OCI-LY7 (cell line): Measurements from ENCODE around the gene ALDH3A1. TPM values are rescaled to one million over a fixed set of nuclear protein-coding genes. Genes with fewer than 3 reads are reported as not detected.

ENCODE experiments used
- BruUV-seq: library from RNA; stranded (reverse); fragments of 400-500 nt; replicated peaks from 2 replicates; lab custom pipeline; 2021; lab: Mats Ljungman, UMichigan
- CTCF ChIA-PET: fragments of 300-600 bp; sonication (Branson Sonifier 250); formaldehyde crosslinking; loops from one replicate; lab custom pipeline; 2022; ENCODE audit warnings: antibody characterized with exemption; ENCODE audit not compliant: unreplicated experiment; lab: Charles Lee
- POLR2A ChIA-PET: fragments of 300-600 bp; sonication (Branson Sonifier 250); formaldehyde crosslinking; loops from one replicate; lab custom pipeline; 2022; ENCODE audit warnings: antibody characterized with exemption; lab: Charles Lee
- DNase-seq: peaks from one replicate; pipeline ENCODE4 v3.0.0-alpha.2; 2015; ENCODE audit warnings: low spot score
- H2AFZ ChIP-seq: fragments of 200-600 bp; sonication (generic), shearing (Covaris generic); 2 replicates; pipeline ENCODE4 v1.6.1; 2014; ENCODE audit warnings: mild to moderate bottlenecking, antibody characterized with exemption, low read length, moderate library complexity
- H3K27ac ChIP-seq: fragments of 200-600 bp; sonication (generic); 2 replicates; pipeline ENCODE4 v1.5.1; 2014; ENCODE audit warnings: mixed run types, low read depth, mild to moderate bottlenecking, moderate library complexity, low read length, inconsistent platforms; ENCODE audit not compliant: poor library complexity, severe bottlenecking
- H3K36me3 ChIP-seq: fragments of 200-600 bp; sonication (generic); 2 replicates; pipeline ENCODE4 v1.6.1; 2014; ENCODE audit warnings: mild to moderate bottlenecking, antibody characterized with exemption, low read length, moderate library complexity, mixed read lengths; ENCODE audit not compliant: insufficient read depth
- H3K4me1 ChIP-seq: fragments of 200-600 bp; sonication (generic); 2 replicates; pipeline ENCODE4 v1.5.1; 2014; ENCODE audit warnings: mild to moderate bottlenecking, low read length; ENCODE audit not compliant: insufficient read depth, poor library complexity, severe bottlenecking
- H3K4me2 ChIP-seq: fragments of 200-600 bp; sonication (generic); 2 replicates; pipeline ENCODE4 v1.6.1; 2014; ENCODE audit warnings: mild to moderate bottlenecking, low read length
- H3K4me3 ChIP-seq: fragments of 200-600 bp; sonication (generic); 2 replicates; pipeline ENCODE4 v1.5.1; 2014; ENCODE audit warnings: mild to moderate bottlenecking, low read depth, low read length; ENCODE audit not compliant: poor library complexity, severe bottlenecking
- H3K79me2 ChIP-seq: fragments of 200-600 bp; sonication (generic); 2 replicates; pipeline ENCODE4 v1.6.1; 2016; ENCODE audit warnings: low read depth, mild to moderate bottlenecking, low read length, moderate library complexity, mixed read lengths; ENCODE audit not compliant: insufficient read depth
- H3K9me2 ChIP-seq: fragments of 200-600 bp; sonication (generic); 2 replicates; pipeline ENCODE4 v1.6.1; 2016; ENCODE audit warnings: mild to moderate bottlenecking, low read length, mixed read lengths; ENCODE audit not compliant: insufficient read depth
- H3K9me3 ChIP-seq: fragments of 200-600 bp; sonication (generic); 2 replicates; pipeline ENCODE4 v1.6.1; 2014; ENCODE audit warnings: mild to moderate bottlenecking, mixed run types, low read length, mixed read lengths
- H4K20me1 ChIP-seq: fragments of 200-600 bp; sonication (generic); 2 replicates; pipeline ENCODE4 v1.6.1; 2014; ENCODE audit warnings: mild to moderate bottlenecking, antibody characterized with exemption, low read length, moderate library complexity, mixed read lengths; ENCODE audit not compliant: insufficient read depth
- EZH2phosphoT487 ChIP-seq: fragments of 200-600 bp; sonication (generic); IDR thresholded peaks from 2 replicates; pipeline ENCODE4 v1.6.1; 2018; ENCODE audit warnings: low read depth, borderline replicate concordance, mild to moderate bottlenecking, mixed run types, antibody characterized with exemption, low read length, moderate library complexity, mixed read lengths
- intact Hi-C: fragments of 100-400 bp; cut with micrococcal nuclease; formaldehyde crosslinking; loops from one replicate; pipeline ENCODE4 v1.10.0; 2022; ENCODE audit not compliant: unreplicated experiment
- total RNA-seq, 2 experiments: library from RNA; depleted of rRNA in 1 of 2; stranded (reverse); fragments of >200 nt in 1 of 2; shearing (Covaris generic) in 1 of 2; gene quantifications; 2 replicates each; pipeline ENCODE4 v1.2.3, GENCODE V29; 2014 to 2022
- TF ChIP-seq, protein P1 (sequence below): fragments of 200-600 bp; sonication (generic); conservative IDR thresholded peaks from 2 replicates; pipeline ENCODE4 v1.5.1; 2014; ENCODE audit warnings: mild to moderate bottlenecking, antibody characterized with exemption, low read length, moderate library complexity, mixed read lengths

ALDH3A1 gene
- total RNA-seq, 2 experiments from 2014 or later, result 0.16 TPM; not detected in 1

- no TSS peak for BruUV-seq
- POLR2A ChIA-PET, result no interaction called here
- H3K4me3 ChIP-seq, result no peak overlapping the region
- CTCF ChIA-PET, result no interaction called here
- no peaks in the 10 kb centered on the region for H3K36me3 ChIP-seq
- no peaks in the 10 kb centered on the region for H3K9me2 ChIP-seq
- intact Hi-C loops, result no loop called here
- no peak overlapping the region for H2AFZ ChIP-seq
- no peak for TF ChIP-seq EZH2phosphoT487
- TF ChIP-seq, protein P1, sequence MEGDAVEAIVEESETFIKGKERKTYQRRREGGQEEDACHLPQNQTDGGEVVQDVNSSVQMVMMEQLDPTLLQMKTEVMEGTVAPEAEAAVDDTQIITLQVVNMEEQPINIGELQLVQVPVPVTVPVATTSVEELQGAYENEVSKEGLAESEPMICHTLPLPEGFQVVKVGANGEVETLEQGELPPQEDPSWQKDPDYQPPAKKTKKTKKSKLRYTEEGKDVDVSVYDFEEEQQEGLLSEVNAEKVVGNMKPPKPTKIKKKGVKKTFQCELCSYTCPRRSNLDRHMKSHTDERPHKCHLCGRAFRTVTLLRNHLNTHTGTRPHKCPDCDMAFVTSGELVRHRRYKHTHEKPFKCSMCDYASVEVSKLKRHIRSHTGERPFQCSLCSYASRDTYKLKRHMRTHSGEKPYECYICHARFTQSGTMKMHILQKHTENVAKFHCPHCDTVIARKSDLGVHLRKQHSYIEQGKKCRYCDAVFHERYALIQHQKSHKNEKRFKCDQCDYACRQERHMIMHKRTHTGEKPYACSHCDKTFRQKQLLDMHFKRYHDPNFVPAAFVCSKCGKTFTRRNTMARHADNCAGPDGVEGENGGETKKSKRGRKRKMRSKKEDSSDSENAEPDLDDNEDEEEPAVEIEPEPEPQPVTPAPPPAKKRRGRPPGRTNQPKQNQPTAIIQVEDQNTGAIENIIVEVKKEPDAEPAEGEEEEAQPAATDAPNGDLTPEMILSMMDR, result no peak
- no peaks in the 10 kb centered on the region for H3K4me1 ChIP-seq
- DNase-seq, result no peak
- no peaks in the 10 kb centered on the region for H3K9me3 ChIP-seq
- no peaks in the 10 kb centered on the region for H3K79me2 ChIP-seq
- H4K20me1 ChIP-seq, result no peaks in the 10 kb centered on the region
- H3K27ac ChIP-seq, result no peak overlapping the region
- no peak overlapping the region for H3K4me2 ChIP-seq
Observed at GRCh38 chr17:19724501-19725420, 23.3 kb downstream of the ALDH3A1 start.

GRCh38 chr17:19723964-19724363 is 24.1 kb downstream of the ALDH3A1 start:
- Histone ChIP-seq H4K20me1 (no peaks in the 10 kb centered on the region), H3K4me1 (no peaks in the 10 kb centered on the region), H3K4me3 (no peak overlapping the region), H3K4me2 (no peak overlapping the region), H3K36me3 (no peaks in the 10 kb centered on the region), H3K79me2 (no peaks in the 10 kb centered on the region), H3K9me2 (no peaks in the 10 kb centered on the region), H3K9me3 (no peaks in the 10 kb centered on the region), H3K27ac (no peak overlapping the region), H2AFZ (no peak overlapping the region)
- ChIA-PET POLR2A (no interaction called here), CTCF (no interaction called here)
- BruUV-seq, result no TSS peak
- TF ChIP-seq, protein P1, result no peak
- no peak for TF ChIP-seq EZH2phosphoT487
- DNase-seq, result no peak
- intact Hi-C loops, result no loop called here
